Hepatocyte (in vitro differentiated cells): ENCODE data around the gene PCBP3.

ENCODE experiments used
- CTCF ChIP-seq: fragments of 200-600 bp; sonication (generic); IDR thresholded peaks from 2 replicates; pipeline ENCODE4 v1.5.1; 2016; ENCODE audit warnings: antibody characterized with exemption, mild to moderate bottlenecking; ENCODE audit not compliant: poor library complexity
- EZH2 ChIP-seq: fragments of 200-600 bp; sonication (generic); IDR thresholded peaks from 2 replicates; pipeline ENCODE4 v1.6.1; 2016; ENCODE audit warnings: antibody characterized with exemption, mild to moderate bottlenecking, borderline replicate concordance
- EZH2phosphoT487 ChIP-seq: fragments of 200-600 bp; sonication (generic); IDR thresholded peaks from one replicate; pipeline ENCODE4 v1.6.1; 2018; ENCODE audit warnings: antibody characterized with exemption, mild to moderate bottlenecking, low read depth, moderate library complexity; ENCODE audit not compliant: unreplicated experiment, severe bottlenecking

- TF ChIP-seq CTCF: no peak
- TF ChIP-seq EZH2phosphoT487: no peak
- TF ChIP-seq EZH2: no peak
These were observed 21.0 kb upstream of the PCBP3 start for GRCh38 chr21:45622416-45623097.
